ENCODE results near the gene CDCA8. TPM values are rescaled to one million over a fixed set of nuclear protein-coding genes. Genes with fewer than 3 reads are reported as not detected.

Gene CDCA8
- polyA plus RNA-seq, 1 experiment: 28.2 TPM

- H3K27me3 ChIP-seq (ENCODE audit: control insufficient read depth, insufficient read depth, low read length): peaks cover 1% of the 10 kb centered on the region
- no peaks in the 10 kb centered on the region for H3K36me3 ChIP-seq (ENCODE audit: control insufficient read depth, insufficient read depth, low read length)
- ChIA-PET CTCF (interaction anchor here (1.6 kb wide), 1 partner anchor 9 kb away, joined by 7 read pairs; no protein-coding TSS in a partner anchor), POLR2A (no interaction called here)
- TF ChIP-seq CTCF (IDR thresholded peaks at IDR 0.05; ENCODE audit: insufficient read depth, low read depth, low read length): no peak
- DNase-seq (ENCODE audit: low read depth): no peak
- H3K4me3 ChIP-seq (ENCODE audit: low read depth, low read length): no peak overlapping the region
Measured at GRCh38 chr1:37718901-37719571, 26.7 kb downstream of the CDCA8 start.

- H3K36me3 ChIP-seq (ENCODE audit: control insufficient read depth, insufficient read depth, low read length): no peaks in the 10 kb centered on the region
- no peak overlapping the region for H3K4me3 ChIP-seq (ENCODE audit: low read depth, low read length)
- peaks cover 1% of the 10 kb centered on the region for H3K27me3 ChIP-seq (ENCODE audit: control insufficient read depth, insufficient read depth, low read length)
- ChIA-PET POLR2A (no interaction called here), CTCF (interaction anchor here (1.6 kb wide), 1 partner anchor 9 kb away, joined by 7 read pairs; no protein-coding TSS in a partner anchor)
- no peak for DNase-seq (ENCODE audit: low read depth)
- TF ChIP-seq CTCF (IDR thresholded peaks at IDR 0.05; ENCODE audit: insufficient read depth, low read depth, low read length): no peak
Measured at GRCh38 chr1:37719572-37720195, 27.4 kb downstream of the CDCA8 start.

GRCh38 chr1:37720231-37721130, 28.2 kb downstream of the CDCA8 start:
- Histone ChIP-seq H3K27me3 (ENCODE audit: control insufficient read depth, insufficient read depth, low read length) (peaks cover 1% of the 10 kb centered on the region), H3K36me3 (ENCODE audit: control insufficient read depth, insufficient read depth, low read length) (no peaks in the 10 kb centered on the region), H3K4me3 (ENCODE audit: low read depth, low read length) (no peak overlapping the region)
- ChIA-PET CTCF (interaction anchor here (1.0 to 1.6 kb wide), 2 partner anchors 10 to 14 kb away, joined by 3 to 7 read pairs; no protein-coding TSS in a partner anchor), POLR2A (no interaction called here)
- DNase-seq (ENCODE audit: low read depth): no peak
- TF ChIP-seq CTCF (IDR thresholded peaks at IDR 0.05; ENCODE audit: insufficient read depth, low read depth, low read length): no peak

GRCh38 chr1:37721565-37721964, 29.2 kb downstream of the CDCA8 start:
- POLR2A ChIA-PET: no interaction called here
- H3K27me3 ChIP-seq (ENCODE audit: control insufficient read depth, insufficient read depth, low read length): peaks cover 5% of the 10 kb centered on the region
- no peaks in the 10 kb centered on the region for H3K36me3 ChIP-seq (ENCODE audit: control insufficient read depth, insufficient read depth, low read length)
- TF ChIP-seq CTCF (IDR thresholded peaks at IDR 0.05; ENCODE audit: insufficient read depth, low read depth, low read length): no peak
- DNase-seq (ENCODE audit: low read depth): no peak
- no peak overlapping the region for H3K4me3 ChIP-seq (ENCODE audit: low read depth, low read length)
- CTCF ChIA-PET: no interaction called here

Data from BJ (cell line).